ENCODE results near the gene UMODL1. TPM values are rescaled to one million over a fixed set of nuclear protein-coding genes. Genes with fewer than 3 reads are reported as not detected.

UMODL1 gene
- total and polyA plus RNA-seq, 2 donors from 2014 or later = 0.39 TPM; not detected in 1

DNA sequence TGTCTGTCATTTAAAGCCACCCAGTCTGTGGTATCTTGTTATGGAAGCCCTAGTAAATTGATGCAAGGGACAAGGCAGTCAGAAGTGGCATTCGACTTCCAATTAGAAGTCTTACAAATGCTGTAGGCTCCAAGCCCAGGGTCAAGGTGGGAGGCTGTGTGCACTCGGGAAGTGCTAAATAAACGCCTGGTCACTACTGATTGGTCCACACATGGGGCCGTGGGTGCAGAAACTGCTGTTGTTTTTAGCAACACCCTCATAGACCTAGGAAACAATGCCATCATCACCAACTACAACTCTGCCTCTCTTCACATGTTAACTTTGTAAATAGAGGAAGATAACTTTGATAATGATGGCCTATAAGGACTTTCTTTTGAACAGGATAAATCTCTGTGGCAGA is 40.8 kb upstream of the UMODL1 start:
- DNase-seq = peak in 1 of 5 donors; percentile 2
- intact Hi-C loops (cut with DNase I) = no loop called here
- H3K9ac ChIP-seq (ENCODE audit: low read length in 3 of 3) = no peak overlapping the region
- no peaks in the 10 kb centered on the region for H3K27me3 ChIP-seq (ENCODE audit: control insufficient read depth, insufficient read depth, low read length)
- no peaks in the 10 kb centered on the region for H3K9me3 ChIP-seq (ENCODE audit: control insufficient read depth in 2 of 3, insufficient read depth in 1 of 3, low read length in 3 of 3)
- no peak for FAIRE-seq
- H3K27ac ChIP-seq (ENCODE audit: low read depth in 2 of 2, low read length in 2 of 2) = no peak overlapping the region
- H3K36me3 ChIP-seq (ENCODE audit: control insufficient read depth in 2 of 3, insufficient read depth in 3 of 3, low read length in 3 of 3) = no peaks in the 10 kb centered on the region
- H3K4me1 ChIP-seq (ENCODE audit: control insufficient read depth in 2 of 3, insufficient read depth in 2 of 3, low read depth in 1 of 3, low read length in 3 of 3) = peaks cover 3 to 6% (median 3%) of the 10 kb centered on the region in 3 donors
- no peak overlapping the region for H3K4me3 ChIP-seq (ENCODE audit: low read length in 3 of 3)
- TF ChIP-seq, protein P1, sequence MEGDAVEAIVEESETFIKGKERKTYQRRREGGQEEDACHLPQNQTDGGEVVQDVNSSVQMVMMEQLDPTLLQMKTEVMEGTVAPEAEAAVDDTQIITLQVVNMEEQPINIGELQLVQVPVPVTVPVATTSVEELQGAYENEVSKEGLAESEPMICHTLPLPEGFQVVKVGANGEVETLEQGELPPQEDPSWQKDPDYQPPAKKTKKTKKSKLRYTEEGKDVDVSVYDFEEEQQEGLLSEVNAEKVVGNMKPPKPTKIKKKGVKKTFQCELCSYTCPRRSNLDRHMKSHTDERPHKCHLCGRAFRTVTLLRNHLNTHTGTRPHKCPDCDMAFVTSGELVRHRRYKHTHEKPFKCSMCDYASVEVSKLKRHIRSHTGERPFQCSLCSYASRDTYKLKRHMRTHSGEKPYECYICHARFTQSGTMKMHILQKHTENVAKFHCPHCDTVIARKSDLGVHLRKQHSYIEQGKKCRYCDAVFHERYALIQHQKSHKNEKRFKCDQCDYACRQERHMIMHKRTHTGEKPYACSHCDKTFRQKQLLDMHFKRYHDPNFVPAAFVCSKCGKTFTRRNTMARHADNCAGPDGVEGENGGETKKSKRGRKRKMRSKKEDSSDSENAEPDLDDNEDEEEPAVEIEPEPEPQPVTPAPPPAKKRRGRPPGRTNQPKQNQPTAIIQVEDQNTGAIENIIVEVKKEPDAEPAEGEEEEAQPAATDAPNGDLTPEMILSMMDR (IDR thresholded peaks at IDR 0.05; ENCODE audit: borderline replicate concordance, extremely low read depth, insufficient read depth) = no peak

DNA sequence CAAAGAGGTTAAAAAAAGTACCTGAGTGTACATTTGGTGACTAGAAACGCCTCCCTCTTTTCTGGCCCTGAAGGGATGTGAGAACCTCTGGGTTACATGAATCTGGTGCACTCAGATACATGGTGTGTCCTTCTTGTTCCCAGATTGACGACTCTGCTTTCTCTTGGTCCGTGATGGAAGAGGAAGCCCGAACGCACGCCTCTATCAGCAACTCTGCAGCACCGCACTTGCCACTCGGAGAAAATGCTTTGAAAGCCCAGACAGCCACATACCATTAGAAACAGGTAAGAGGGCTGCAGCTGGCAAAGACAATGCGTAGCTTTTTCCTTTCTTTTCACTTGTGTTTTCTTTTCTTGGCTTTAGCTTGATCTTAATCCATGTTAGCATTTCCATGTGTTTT is 39.9 kb upstream of the UMODL1 start:
- Histone ChIP-seq H3K9ac (ENCODE audit: low read length in 3 of 3) (no peak overlapping the region), H3K4me1 (ENCODE audit: control insufficient read depth in 2 of 3, insufficient read depth in 2 of 3, low read depth in 1 of 3, low read length in 3 of 3) (no peaks in the 10 kb centered on the region), H3K36me3 (ENCODE audit: control insufficient read depth in 2 of 3, insufficient read depth in 3 of 3, low read length in 3 of 3) (no peaks in the 10 kb centered on the region), H3K9me3 (ENCODE audit: control insufficient read depth in 2 of 3, insufficient read depth in 1 of 3, low read length in 3 of 3) (no peaks in the 10 kb centered on the region), H3K27me3 (ENCODE audit: control insufficient read depth, insufficient read depth, low read length) (no peaks in the 10 kb centered on the region), H3K27ac (ENCODE audit: low read depth in 2 of 2, low read length in 2 of 2) (no peak overlapping the region), H3K4me3 (ENCODE audit: low read length in 3 of 3) (no peak overlapping the region)
- TF ChIP-seq, protein P1 (IDR thresholded peaks at IDR 0.05; ENCODE audit: borderline replicate concordance, extremely low read depth, insufficient read depth) = no peak
- intact Hi-C loops (cut with DNase I) = no loop called here
- FAIRE-seq (no peak), DNase-seq (peak in 1 of 5 donors; percentile 4)

DNA sequence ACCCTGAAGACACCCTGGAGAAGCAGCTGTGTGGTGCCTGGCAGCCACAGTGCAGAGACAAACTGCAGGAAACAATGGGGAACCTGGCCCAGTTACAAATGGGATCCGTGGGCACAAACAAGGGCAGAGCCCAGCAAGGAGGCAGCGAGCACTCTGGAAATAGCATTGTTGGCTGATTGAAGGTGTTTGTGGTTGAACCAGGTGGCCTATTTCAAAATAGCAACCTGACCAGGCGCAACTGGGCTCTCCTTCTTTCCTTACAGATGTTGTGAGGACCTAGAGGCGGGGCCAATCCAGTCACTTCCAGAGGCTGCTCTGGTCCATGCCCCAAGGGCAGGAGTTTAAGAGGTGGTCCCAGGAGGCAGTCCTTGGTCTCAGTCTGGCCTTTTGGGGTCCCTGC is 39.3 kb upstream of the UMODL1 start:
- no peaks in the 10 kb centered on the region for H3K36me3 ChIP-seq (ENCODE audit: control insufficient read depth in 2 of 3, insufficient read depth in 3 of 3, low read length in 3 of 3)
- FAIRE-seq (no peak), DNase-seq (peak in 1 of 5 donors; percentile 26)
- H3K9me3 ChIP-seq (ENCODE audit: control insufficient read depth in 2 of 3, insufficient read depth in 1 of 3, low read length in 3 of 3) = no peaks in the 10 kb centered on the region
- no peaks in the 10 kb centered on the region for H3K27me3 ChIP-seq (ENCODE audit: control insufficient read depth, insufficient read depth, low read length)
- H3K4me3 ChIP-seq (ENCODE audit: low read length in 3 of 3) = no peak overlapping the region
- no peak overlapping the region for H3K9ac ChIP-seq (ENCODE audit: low read length in 3 of 3)
- H3K4me1 ChIP-seq (ENCODE audit: control insufficient read depth in 2 of 3, insufficient read depth in 2 of 3, low read depth in 1 of 3, low read length in 3 of 3) = no peaks in the 10 kb centered on the region
- intact Hi-C loops (cut with DNase I) = no loop called here
- no peak overlapping the region for H3K27ac ChIP-seq (ENCODE audit: low read depth in 2 of 2, low read length in 2 of 2)
- TF ChIP-seq, protein P1 (IDR thresholded peaks at IDR 0.05; ENCODE audit: borderline replicate concordance, extremely low read depth, insufficient read depth) = no peak

DNA sequence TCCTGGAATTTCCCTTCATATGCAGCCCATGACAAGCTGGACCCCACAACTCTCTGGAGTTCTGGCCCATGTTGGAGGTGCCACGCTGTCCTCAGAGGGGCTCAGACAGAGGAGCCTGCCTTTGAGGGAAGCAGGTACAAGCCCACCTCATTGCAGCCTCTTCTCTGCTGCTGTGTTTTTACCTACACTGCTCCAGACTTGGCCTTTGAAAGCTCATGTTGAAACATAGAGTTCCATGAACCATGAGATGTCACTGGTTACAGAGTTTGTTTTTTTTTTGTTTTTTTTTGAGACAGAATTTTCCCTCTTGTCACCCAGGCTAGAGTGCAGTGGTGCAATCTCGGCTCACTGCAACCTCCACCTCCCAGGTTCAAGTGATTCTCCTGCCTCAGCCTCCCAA is 38.9 kb upstream of the UMODL1 start:
- no peak overlapping the region for H3K27ac ChIP-seq (ENCODE audit: low read depth in 2 of 2, low read length in 2 of 2)
- no peaks in the 10 kb centered on the region for H3K9me3 ChIP-seq (ENCODE audit: control insufficient read depth in 2 of 3, insufficient read depth in 1 of 3, low read length in 3 of 3)
- H3K9ac ChIP-seq (ENCODE audit: low read length in 3 of 3) = no peak overlapping the region
- H3K27me3 ChIP-seq (ENCODE audit: control insufficient read depth, insufficient read depth, low read length) = no peaks in the 10 kb centered on the region
- intact Hi-C loops (cut with DNase I) = no loop called here
- no peaks in the 10 kb centered on the region for H3K4me1 ChIP-seq (ENCODE audit: control insufficient read depth in 2 of 3, insufficient read depth in 2 of 3, low read depth in 1 of 3, low read length in 3 of 3)
- no peak overlapping the region for H3K4me3 ChIP-seq (ENCODE audit: low read length in 3 of 3)
- TF ChIP-seq, protein P1 (IDR thresholded peaks at IDR 0.05; ENCODE audit: borderline replicate concordance, extremely low read depth, insufficient read depth) = no peak
- H3K36me3 ChIP-seq (ENCODE audit: control insufficient read depth in 2 of 3, insufficient read depth in 3 of 3, low read length in 3 of 3) = no peaks in the 10 kb centered on the region
- FAIRE-seq (no peak), DNase-seq (no peak)

All from kidney (tissue), 14 donors.